Duodenal mucosa (tissue), 2 donors: ENCODE data around the gene CCDC89.

ENCODE experiments used
- H3K27ac ChIP-seq: one replicate; pipeline ENCODE4 v1.7.0; 2013; ENCODE audit warnings: low read depth, low read length
- H3K27me3 ChIP-seq, 2 donors: one replicate each; pipeline ENCODE4 v1.7.0; 2013; ENCODE audit warnings: low read length in 2 of 2, control low read depth in 1 of 2; ENCODE audit not compliant: insufficient read depth in 2 of 2, control insufficient read depth in 1 of 2
- H3K36me3 ChIP-seq, 2 donors: one replicate each; pipeline ENCODE4 v1.7.0; 2013; ENCODE audit warnings: low read length in 2 of 2, control low read depth in 1 of 2; ENCODE audit not compliant: insufficient read depth in 2 of 2, control insufficient read depth in 1 of 2
- H3K4me1 ChIP-seq, 2 donors: one replicate each; pipeline ENCODE4 v1.7.0; 2013; ENCODE audit warnings: low read length in 2 of 2, control low read depth in 1 of 2; ENCODE audit not compliant: insufficient read depth in 2 of 2, control insufficient read depth in 1 of 2
- H3K4me3 ChIP-seq, 2 donors: one replicate each; pipeline ENCODE4 v1.7.0; 2013; ENCODE audit warnings: low read length in 2 of 2, low read depth in 1 of 2
- H3K9ac ChIP-seq, 2 donors: one replicate each; pipeline ENCODE4 v1.7.0; 2013; ENCODE audit warnings: low read length in 2 of 2, low read depth in 1 of 2
- H3K9me3 ChIP-seq, 2 donors: one replicate each; pipeline ENCODE4 v1.7.0; 2013; ENCODE audit warnings: low read length in 2 of 2, control low read depth in 1 of 2; ENCODE audit not compliant: control insufficient read depth in 1 of 2

Gene CCDC89

GRCh38 chr11:85652786-85653447 is 33.1 kb downstream of the CCDC89 start:
- H3K4me1 ChIP-seq = peaks cover 12 to 23% of the 10 kb centered on the region in 2 donors
- no peaks in the 10 kb centered on the region for H3K9me3 ChIP-seq
- H3K36me3 ChIP-seq = peaks cover 13 to 44% of the 10 kb centered on the region in 2 donors
- H3K4me3 ChIP-seq = no peak overlapping the region
- no peak overlapping the region for H3K9ac ChIP-seq
- H3K27ac ChIP-seq = no peak overlapping the region
- no peaks in the 10 kb centered on the region for H3K27me3 ChIP-seq

GRCh38 chr11:85651118-85651517 is 34.9 kb downstream of the CCDC89 start:
- no peak overlapping the region for H3K4me3 ChIP-seq
- H3K36me3 ChIP-seq = peaks cover 3 to 26% of the 10 kb centered on the region in 2 donors
- no peaks in the 10 kb centered on the region for H3K9me3 ChIP-seq
- H3K4me1 ChIP-seq = peaks cover 13 to 24% of the 10 kb centered on the region in 2 donors
- H3K27ac ChIP-seq = no peak overlapping the region
- no peaks in the 10 kb centered on the region for H3K27me3 ChIP-seq
- H3K9ac ChIP-seq = no peak overlapping the region

GRCh38 chr11:85647604-85648299 is 38.2 kb downstream of the CCDC89 start, which contains the start of gene TMEM126A:
TSS of gene TMEM126A (plus strand) at chr11:85647967. CDS start at chr11:85650256, 2,289 bp downstream.
- peak within 1 kb of the TSS; percentile 64 for H3K27ac ChIP-seq
- peaks cover 3 to 6% of the 10 kb centered on the region in 2 donors for H3K36me3 ChIP-seq
- peak within 1 kb of the TSS; percentile 66 to 73 for H3K9ac ChIP-seq
- no peaks in the 10 kb centered on the region for H3K27me3 ChIP-seq
- H3K4me3 ChIP-seq = peak within 1 kb of the TSS; percentile 85 to 93
- peaks cover 23 to 26% of the 10 kb centered on the region in 2 donors for H3K4me1 ChIP-seq
- H3K9me3 ChIP-seq = no peaks in the 10 kb centered on the region

- Histone ChIP-seq H3K27me3 (no peaks in the 10 kb centered on the region), H3K9me3 (no peaks in the 10 kb centered on the region), H3K4me1 (peaks cover 23 to 26% of the 10 kb centered on the region in 2 donors), H3K27ac (no peak overlapping the region), H3K4me3 (peak overlapping the region; percentile 85 to 93), H3K36me3 (peaks cover 3 to 6% of the 10 kb centered on the region in 2 donors), H3K9ac (peak overlapping the region; percentile 53 to 66)
These were observed 38.9 kb downstream of the CCDC89 start for GRCh38 chr11:85647078-85647477.

GRCh38 chr11:85643191-85643614 is 42.8 kb downstream of the CCDC89 start:
- H3K36me3 ChIP-seq = no peaks in the 10 kb centered on the region
- H3K9ac ChIP-seq = no peak overlapping the region
- peaks cover 9 to 15% of the 10 kb centered on the region in 2 donors for H3K4me1 ChIP-seq
- H3K9me3 ChIP-seq = no peaks in the 10 kb centered on the region
- no peak overlapping the region for H3K4me3 ChIP-seq
- H3K27ac ChIP-seq = no peak overlapping the region
- no peaks in the 10 kb centered on the region for H3K27me3 ChIP-seq

GRCh38 chr11:85634747-85635146 is 51.2 kb downstream of the CCDC89 start:
- Histone ChIP-seq H3K36me3 (peaks cover 6 to 20% of the 10 kb centered on the region in 2 donors), H3K9me3 (no peaks in the 10 kb centered on the region), H3K4me1 (peaks cover 3 to 8% of the 10 kb centered on the region in 2 donors), H3K9ac (no peak overlapping the region), H3K4me3 (no peak overlapping the region), H3K27ac (no peak overlapping the region), H3K27me3 (no peaks in the 10 kb centered on the region)
